Upper lobe of left lung (tissue), 6 donors: ENCODE data around the gene SDCCAG8. TPM values are rescaled to one million over a fixed set of nuclear protein-coding genes. Genes with fewer than 3 reads are reported as not detected.
A peak's percentile ranks its signal among the peaks of the same experiment; 100 is the strongest.
"Not testable (repeated sequence)": the region's sequence is repeated elsewhere in the genome, so short reads cannot be mapped to it uniquely, and the experiment has no call there.

Experiments
- ATAC-seq, 2 donors: fragments of 200-7000 bp; cut with Tn5 transposase; one replicate each; pipeline ENCODE4 v1.9.1; 2022; ENCODE audit warnings: mild to moderate bottlenecking in 2 of 2, moderate library complexity in 2 of 2; ENCODE audit not compliant: low FRiP score in 2 of 2
- DNase-seq, 2 donors: peaks; one replicate each; pipeline ENCODE4 v3.0.0-alpha.2; 2019 to 2020
- H3K27ac ChIP-seq, 4 donors: fragments of 200-600 bp; sonication (generic); one replicate each; pipeline ENCODE4 v1.5.1; 2016 to 2019
- H3K27me3 ChIP-seq, 4 donors: fragments of 200-600 bp; sonication (generic); one replicate each; pipeline ENCODE4 v1.5.1; 2017 to 2019
- H3K36me3 ChIP-seq, 4 donors: fragments of 200-600 bp; sonication (generic); one replicate each; pipeline ENCODE4 v1.5.1; 2016 to 2019
- H3K4me1 ChIP-seq, 4 donors: fragments of 200-600 bp; sonication (generic); one replicate each; pipeline ENCODE4 v1.5.1; 2018 to 2019
- H3K4me3 ChIP-seq, 4 donors: fragments of 200-600 bp; sonication (generic); one replicate each; pipeline ENCODE4 v1.5.1; 2017 to 2019; ENCODE audit warnings: mild to moderate bottlenecking in 2 of 4, moderate library complexity in 1 of 4
- H3K9me3 ChIP-seq, 4 donors: fragments of 200-600 bp; sonication (generic); one replicate each; pipeline ENCODE4 v1.5.1; 2018 to 2019
- CTCF ChIP-seq, 6 experiments: fragments of 450-650 bp in 4 of 6; fragments of 200-600 bp in 2 of 6; sonication (generic) in 2 of 6; IDR thresholded peaks; one replicate each; pipeline ENCODE4 v1.5.1; 2016 to 2019; ENCODE audit warnings: antibody characterized with exemption in 6 of 6
- EP300 ChIP-seq, 4 donors: sonication (generic); formaldehyde crosslinking; IDR thresholded peaks; one replicate each; pipeline ENCODE4 v1.5.1; 2017; ENCODE audit warnings: antibody characterized with exemption in 4 of 4, control low read depth in 2 of 4
- POLR2A ChIP-seq, 4 donors: fragments of 450-650 bp; IDR thresholded peaks; one replicate each; pipeline ENCODE4 v1.5.1; 2016 to 2017; ENCODE audit warnings: antibody characterized with exemption in 4 of 4, mild to moderate bottlenecking in 2 of 4
- POLR2AphosphoS5 ChIP-seq, 2 donors: sonication (generic); formaldehyde crosslinking; IDR thresholded peaks; one replicate each; pipeline ENCODE4 v1.5.1; 2017; ENCODE audit warnings: antibody characterized with exemption in 2 of 2
- WGBS, 2 donors: methylation state at CpG; one replicate each; pipeline ENCODE4 v1.1.5; 2017 to 2018; 5-methylcytosine and 5-hydroxymethylcytosine counted together
- total RNA-seq, 6 donors: library from RNA; depleted of rRNA in 4 of 6; stranded (reverse); fragments of >200 nt in 4 of 6; gene quantifications; one replicate each; pipeline versions ENCODE4 v1.1.0 to v1.2.1, GENCODE V29; 2016 to 2021
- donor health status: DM: no; HTN: no; CAD: no; lungs with moderate emphysema.
- donor health status: DM: no; HTN: yes; CAD: no; lungs with severe emphysema.

Gene SDCCAG8
- 100 to 1,000 TPM in 2 of 6 donors, 10 to 100 TPM in 4; 52.5 to 295 (median 95.2) TPM for total RNA-seq

GRCh38 chr1:243255791-243256512 lies at the start of gene SDCCAG8:
Gene SDCCAG8, plus strand, starts transcription at chr1:243256041. Its CDS starts 133 bp downstream, at chr1:243256174.
- 0 to 1% methylated on average over 25 to 32 of the region's 32 CpGs for WGBS, 2 donors
- Histone ChIP-seq H3K9me3 (no peaks in the 10 kb centered on the region), H3K27ac (peak within 1 kb of the TSS; percentile 93 to 99 (median 96)), H3K36me3 (no peaks in the 10 kb centered on the region), H3K27me3 (no peaks in the 10 kb centered on the region), H3K4me1 (peaks cover 20 to 52% (median 41%) of the 10 kb centered on the region in 4 donors), H3K4me3 (peak within 1 kb of the TSS; percentile 72 to 99 (median 96))
- DNase-seq (peak; percentile 93 to 100), ATAC-seq (peak; percentile 96 to 99)
- TF ChIP-seq POLR2AphosphoS5 (IDR thresholded peaks at IDR 0.05) (peak; percentile 88 to 90), CTCF (IDR thresholded peaks at IDR 0.05) (peak in 1 of 6 experiments; percentile 7), EP300 (IDR thresholded peaks at IDR 0.05) (peak in 1 of 4 donors; percentile 30), POLR2A (IDR thresholded peaks at IDR 0.05) (peak in 3 of 4 donors; percentile 74 to 96 (median 92))

GRCh38 chr1:243211984-243212383 lies 43.9 kb upstream of the SDCCAG8 start:
- not testable (repeated sequence) for H3K36me3 ChIP-seq, H3K4me1 ChIP-seq, H3K4me3 ChIP-seq, H3K27ac ChIP-seq, H3K9me3 ChIP-seq, DNase-seq, ATAC-seq, H3K27me3 ChIP-seq
- 36 to 39% methylated on average over 3 of the region's 3 CpGs for WGBS, 2 donors

GRCh38 chr1:243213045-243213787 lies 42.6 kb upstream of the SDCCAG8 start:
- Histone ChIP-seq H3K4me1 (peaks cover 0 to 6% (median 4%) of the 10 kb centered on the region in 4 donors), H3K36me3 (peaks cover 0 to 5% (median 0%) of the 10 kb centered on the region in 4 donors), H3K9me3 (no peaks in the 10 kb centered on the region), H3K27ac (no peak overlapping the region), H3K4me3 (no peak overlapping the region), H3K27me3 (no peaks in the 10 kb centered on the region)
- TF ChIP-seq POLR2AphosphoS5 (IDR thresholded peaks at IDR 0.05) (no peak), EP300 (IDR thresholded peaks at IDR 0.05) (no peak), POLR2A (IDR thresholded peaks at IDR 0.05) (no peak)
- 76 to 86% methylated on average over 4 of the region's 4 CpGs for WGBS, 2 donors
- no peak for DNase-seq
- peak in 1 of 2 donors; percentile 88 for ATAC-seq

GRCh38 chr1:243215276-243215875 lies 40.5 kb upstream of the SDCCAG8 start:
- DNase-seq, H3K9me3 ChIP-seq, ATAC-seq, H3K4me1 ChIP-seq, H3K27me3 ChIP-seq, H3K27ac ChIP-seq, H3K4me3 ChIP-seq: not testable (repeated sequence)
- 88 to 89% methylated on average over 12 of the region's 12 CpGs for WGBS, 2 donors
- H3K36me3 ChIP-seq = peaks cover 0 to 14% (median 2%) of the 10 kb centered on the region in 4 donors

GRCh38 chr1:243216741-243217140 lies 39.1 kb upstream of the SDCCAG8 start:
- WGBS, 2 donors = 90 to 96% methylated on average over 2 of the region's 2 CpGs
- DNase-seq = no peak

More at GRCh38 chr1:243216741-243217140, 39.1 kb upstream of the SDCCAG8 start:
- H3K36me3 ChIP-seq = peaks cover 6 to 27% (median 14%) of the 10 kb centered on the region in 4 donors
- H3K4me3 ChIP-seq = no peak overlapping the region
- no peaks in the 10 kb centered on the region for H3K27me3 ChIP-seq
- no peak overlapping the region for H3K27ac ChIP-seq
- ATAC-seq = no peak
- TF ChIP-seq CTCF (IDR thresholded peaks at IDR 0.05) (no peak), POLR2AphosphoS5 (IDR thresholded peaks at IDR 0.05) (no peak), POLR2A (IDR thresholded peaks at IDR 0.05) (no peak), EP300 (IDR thresholded peaks at IDR 0.05) (no peak)
- H3K4me1 ChIP-seq = peaks cover 0 to 6% (median 4%) of the 10 kb centered on the region in 4 donors
- H3K9me3 ChIP-seq = no peaks in the 10 kb centered on the region
